ENCODE results near the gene VPS52.
"Not testable (repeated sequence)": the region's sequence is repeated elsewhere in the genome, so short reads cannot be mapped to it uniquely, and the experiment has no call there.

VPS52 gene

DNA sequence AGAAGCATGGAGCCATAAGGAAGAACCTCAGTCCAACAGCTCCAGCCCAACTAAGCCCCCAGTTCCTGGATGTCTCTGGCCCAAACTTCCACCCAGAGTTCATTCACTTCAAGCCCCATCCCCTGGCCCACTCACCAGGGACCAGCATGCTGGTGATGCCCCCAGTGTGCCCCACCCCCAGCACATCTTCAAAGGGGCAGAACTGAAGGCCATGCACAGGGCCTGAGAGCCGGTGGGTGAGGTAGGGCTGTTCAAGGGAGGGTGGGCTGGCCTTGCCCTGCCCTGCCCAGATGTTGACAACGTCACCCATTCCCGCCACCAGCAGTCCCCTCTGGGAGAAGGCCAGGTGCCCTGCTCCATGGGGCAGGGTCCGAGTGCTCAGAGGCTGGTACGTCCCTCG lies 8.9 kb upstream of the VPS52 start:
- DNase-seq, result no peak

DNA sequence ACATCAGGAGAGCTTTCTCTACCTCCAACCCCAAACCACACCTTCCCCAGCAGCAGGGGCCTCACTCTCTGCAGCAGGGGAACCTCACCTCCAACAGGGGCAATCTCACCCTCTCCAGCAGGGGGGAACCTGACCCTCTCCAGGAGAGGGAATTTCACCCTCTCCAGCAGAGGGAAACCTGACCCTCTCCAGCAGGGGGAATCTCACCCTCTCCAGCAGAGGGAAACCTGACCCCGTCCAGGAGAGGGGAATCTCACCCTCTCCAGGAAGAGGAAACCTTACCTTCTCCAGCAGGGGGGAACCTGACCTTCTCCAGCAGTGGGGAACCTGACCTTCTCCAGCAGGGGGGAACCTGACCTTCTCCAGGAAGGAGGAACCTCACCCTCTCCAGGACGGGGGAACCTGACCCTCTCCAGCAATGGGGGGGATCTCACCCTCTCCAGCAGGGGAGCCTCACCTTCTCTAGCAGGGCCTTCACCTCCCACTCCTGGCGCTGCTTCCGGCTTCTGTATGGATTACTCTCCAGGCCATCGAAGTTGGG lies 8.4 kb upstream of the VPS52 start:
- peak; percentile 48 to 71 (median 60) for DNase-seq

DNA sequence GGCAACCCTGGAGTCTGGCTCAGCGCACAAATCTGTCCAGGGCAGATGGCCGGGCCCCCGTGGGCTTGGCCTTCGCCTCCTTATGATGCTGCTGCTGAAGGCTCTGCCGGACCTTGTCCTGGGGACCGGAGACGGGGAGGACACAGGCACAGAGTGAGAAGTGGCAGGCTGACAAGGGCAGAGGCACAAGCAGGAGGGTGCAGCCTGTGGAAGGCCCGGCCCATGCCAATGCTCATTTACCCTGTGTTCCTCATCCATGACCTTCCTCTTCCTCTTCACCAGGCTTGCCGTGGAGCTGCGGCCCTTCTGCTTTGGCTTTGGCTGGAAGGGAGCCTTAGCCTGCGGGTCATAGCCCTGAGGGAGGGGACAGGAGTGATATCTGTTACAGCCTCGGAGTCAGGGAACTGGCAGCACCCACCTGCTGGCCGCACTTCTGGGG lies 7.6 kb upstream of the VPS52 start:
- peak in 3 of 4 experiments; percentile 17 to 58 (median 54) for DNase-seq

DNA sequence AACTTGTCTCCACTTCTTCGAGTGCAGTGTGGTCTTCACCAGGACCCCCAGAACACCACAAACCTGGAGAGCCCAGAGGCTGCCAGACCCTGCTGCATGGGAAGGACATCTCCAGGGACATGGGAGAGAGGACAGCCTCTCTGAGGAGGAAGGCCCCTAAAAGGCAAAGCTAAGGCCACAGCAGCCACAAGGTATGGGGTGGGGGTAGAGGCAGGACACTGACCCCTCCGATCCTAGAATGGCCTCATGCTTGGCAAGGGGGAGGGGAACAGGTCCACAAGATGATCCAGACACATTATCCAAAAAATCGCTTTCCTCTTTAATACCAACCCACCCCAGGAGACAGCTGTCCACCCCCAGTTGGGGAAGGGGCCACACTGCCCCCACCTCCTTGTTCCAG lies 7.1 kb upstream of the VPS52 start:
- DNase-seq, result no peak

DNA sequence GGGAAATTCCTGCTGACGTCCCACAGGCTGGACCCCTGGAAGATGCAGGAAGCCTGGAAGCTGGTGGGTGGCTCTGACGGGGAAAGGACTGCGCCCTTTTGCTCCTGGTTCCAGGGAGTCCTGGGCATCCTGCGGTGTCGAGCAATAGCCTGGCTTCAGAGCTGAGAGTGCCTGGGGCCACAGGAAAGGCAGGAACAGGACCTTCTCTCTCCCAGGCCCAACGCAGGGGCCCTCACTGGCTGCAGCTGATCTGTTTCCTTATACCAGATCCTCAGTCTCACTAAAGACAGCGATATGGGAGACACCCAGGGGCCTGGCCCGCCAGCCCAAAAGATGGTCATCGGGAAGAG lies 6.7 kb upstream of the VPS52 start:
- no peak for DNase-seq

DNA sequence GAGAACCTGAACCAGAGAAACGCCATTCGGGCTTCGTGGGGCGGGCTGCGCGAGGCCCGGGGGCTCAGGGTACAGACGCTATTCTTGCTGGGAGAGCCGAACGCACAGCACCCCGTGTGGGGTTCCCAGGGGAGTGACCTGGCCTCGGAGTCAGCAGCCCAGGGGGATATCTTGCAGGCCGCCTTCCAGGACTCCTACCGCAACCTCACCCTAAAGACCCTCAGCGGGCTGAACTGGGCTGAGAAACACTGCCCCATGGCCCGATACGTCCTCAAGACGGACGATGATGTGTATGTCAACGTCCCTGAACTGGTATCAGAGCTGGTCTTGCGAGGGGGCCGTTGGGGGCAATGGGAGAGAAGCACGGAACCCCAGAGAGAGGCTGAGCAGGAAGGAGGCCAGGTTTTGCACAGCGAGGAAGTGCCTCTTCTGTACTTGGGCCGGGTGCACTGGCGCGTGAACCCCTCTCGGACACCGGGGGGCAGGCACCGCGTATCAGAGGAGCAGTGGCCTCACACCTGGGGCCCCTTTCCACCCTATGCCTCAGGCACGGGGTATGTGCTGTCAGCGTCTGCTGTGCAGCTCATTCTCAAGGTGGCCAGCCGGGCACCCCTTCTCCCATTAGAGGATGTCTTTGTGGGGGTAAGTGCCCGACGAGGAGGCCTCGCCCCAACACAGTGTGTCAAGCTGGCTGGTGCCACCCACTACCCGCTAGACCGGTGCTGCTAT lies 6.2 kb upstream of the VPS52 start:
- peak in 2 of 4 experiments; percentile 20 to 30 for DNase-seq

DNA sequence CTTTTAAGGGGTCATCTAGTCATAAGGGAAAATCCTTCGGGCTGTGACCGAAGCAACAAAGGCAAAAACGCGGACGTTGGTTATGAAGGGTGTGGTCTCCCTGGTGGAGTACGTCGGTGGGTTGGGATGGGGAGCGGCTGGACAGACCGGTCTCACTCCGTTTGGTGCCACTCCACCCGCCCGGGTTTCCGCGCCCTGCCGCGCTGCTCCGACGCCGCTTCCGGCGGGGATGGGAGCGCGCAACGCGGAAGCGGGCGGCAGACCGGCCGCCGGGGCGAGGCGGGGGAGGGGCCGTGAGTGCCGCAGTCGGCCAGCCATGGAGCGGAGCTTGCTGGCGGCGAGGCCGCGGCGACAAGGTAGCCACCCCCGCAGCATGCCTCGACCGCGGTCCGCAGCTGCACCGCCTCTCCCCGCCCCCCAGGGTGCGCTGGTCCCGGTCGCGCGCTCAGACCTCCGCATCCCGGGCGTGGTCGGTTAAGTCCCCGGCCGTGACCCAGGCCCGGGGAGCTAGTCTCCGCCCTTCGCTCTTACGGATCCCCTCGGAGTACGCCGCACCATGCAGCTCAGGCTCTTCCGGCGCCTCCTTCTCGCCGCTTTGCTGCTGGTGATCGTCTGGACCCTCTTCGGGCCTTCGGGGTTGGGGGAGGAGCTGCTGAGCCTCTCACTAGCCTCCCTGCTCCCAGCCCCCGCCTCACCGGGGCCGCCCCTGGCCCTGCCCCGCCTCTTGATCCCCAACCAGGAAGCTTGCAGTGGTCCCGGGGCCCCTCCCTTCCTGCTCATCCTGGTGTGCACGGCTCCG lies 5.4 kb upstream of the VPS52 start, which contains the start of gene B3GALT4:
Gene B3GALT4, plus strand, starts transcription at position 260 of the 799 bp plus-strand sequence. Its CDS starts 297 bp downstream, at position 557.
- DNase-seq, result peak; percentile 77 to 91 (median 84)

DNA sequence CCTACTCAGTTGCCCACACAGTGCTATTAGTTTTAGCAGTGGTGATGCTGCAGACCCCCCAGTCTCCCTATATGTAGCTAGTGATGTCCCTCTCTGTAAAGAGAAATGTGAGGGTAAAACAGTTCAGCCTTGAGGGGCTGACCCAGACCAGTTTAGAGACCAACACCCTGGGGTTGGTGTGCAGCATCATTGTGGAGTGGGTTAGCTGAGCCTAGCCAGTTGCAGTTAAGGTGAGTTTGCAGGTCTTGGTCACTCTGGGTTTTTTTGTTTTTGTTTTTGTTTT lies 4.8 kb upstream of the VPS52 start:
- no peak for DNase-seq

DNA sequence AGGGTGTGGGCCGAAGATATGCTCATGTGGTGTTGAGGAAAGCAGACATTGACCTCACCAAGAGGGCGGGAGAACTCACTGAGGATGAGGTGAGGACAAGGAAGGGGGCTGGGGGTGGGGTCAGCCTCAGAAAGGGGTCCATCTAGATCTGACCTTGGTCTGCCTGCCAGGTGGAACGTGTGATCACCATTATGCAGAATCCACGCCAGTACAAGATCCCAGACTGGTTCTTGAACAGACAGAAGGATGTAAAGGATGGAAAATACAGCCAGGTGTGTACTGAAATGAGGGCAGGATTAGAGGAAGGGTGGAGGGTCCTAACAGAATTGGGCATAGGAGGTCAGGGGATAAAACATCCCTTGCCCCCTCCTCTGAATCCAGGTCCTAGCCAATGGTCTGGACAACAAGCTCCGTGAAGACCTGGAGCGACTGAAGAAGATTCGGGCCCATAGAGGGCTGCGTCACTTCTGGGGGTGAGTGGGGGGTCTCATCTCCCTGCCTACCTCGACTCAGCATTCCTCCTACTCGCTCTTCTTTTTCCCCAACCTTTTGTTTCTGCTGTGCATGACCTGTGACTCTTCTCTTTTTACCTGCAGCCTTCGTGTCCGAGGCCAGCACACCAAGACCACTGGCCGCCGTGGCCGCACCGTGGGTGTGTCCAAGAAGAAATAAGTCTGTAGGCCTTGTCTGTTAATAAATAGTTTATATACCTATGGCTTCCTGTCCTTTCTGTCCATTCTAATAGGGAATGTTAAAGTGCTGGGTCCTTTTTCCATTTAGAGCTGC lies 4.3 kb upstream of the VPS52 start:
- DNase-seq, result not testable (repeated sequence)

DNA sequence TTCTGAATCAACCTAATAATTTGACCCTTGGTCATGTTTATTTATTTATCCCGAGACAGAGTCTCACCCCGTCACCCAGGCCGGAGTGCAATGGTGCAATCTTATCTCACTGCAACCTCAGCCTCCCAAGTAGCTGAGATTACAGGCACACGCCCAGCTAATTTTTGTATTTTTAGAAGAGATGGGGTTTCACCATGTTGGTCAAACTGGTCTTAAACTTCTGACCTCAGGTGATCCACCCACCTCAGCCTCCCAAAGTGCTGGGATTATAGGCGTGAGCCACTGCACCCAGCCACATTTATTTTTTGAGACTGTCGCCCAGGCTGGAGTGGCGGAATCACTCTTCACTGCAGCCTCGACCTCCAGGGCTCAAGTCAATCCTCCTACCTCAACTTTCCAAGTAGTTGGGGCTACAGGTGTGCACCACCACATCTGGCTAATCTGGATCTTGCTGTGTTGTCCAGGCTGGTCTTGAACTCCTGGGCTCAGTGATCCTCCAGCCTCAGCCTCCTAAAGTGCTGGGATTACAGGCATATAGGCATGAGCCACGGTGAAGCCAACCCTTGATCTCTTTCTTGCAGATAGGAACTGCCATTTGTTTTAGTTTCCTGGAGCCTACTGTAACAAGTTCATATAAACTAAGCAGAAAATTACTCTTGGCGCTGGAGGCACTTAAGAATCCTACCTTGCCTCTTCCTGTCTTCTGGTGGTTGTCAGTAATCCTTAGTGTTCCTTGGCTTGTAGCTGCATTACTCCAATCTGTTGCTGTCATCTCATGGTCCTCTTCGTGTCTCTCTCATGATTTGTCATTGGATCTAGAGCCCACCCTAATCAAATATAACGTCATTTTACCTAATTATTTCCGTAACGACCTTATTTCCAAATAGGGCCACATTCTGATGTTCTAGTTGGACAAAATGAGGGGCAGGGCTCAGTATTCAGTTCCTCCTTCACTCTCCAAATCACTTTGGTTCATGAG lies 2.5 kb upstream of the VPS52 start:
- DNase-seq, result no peak

DNA sequence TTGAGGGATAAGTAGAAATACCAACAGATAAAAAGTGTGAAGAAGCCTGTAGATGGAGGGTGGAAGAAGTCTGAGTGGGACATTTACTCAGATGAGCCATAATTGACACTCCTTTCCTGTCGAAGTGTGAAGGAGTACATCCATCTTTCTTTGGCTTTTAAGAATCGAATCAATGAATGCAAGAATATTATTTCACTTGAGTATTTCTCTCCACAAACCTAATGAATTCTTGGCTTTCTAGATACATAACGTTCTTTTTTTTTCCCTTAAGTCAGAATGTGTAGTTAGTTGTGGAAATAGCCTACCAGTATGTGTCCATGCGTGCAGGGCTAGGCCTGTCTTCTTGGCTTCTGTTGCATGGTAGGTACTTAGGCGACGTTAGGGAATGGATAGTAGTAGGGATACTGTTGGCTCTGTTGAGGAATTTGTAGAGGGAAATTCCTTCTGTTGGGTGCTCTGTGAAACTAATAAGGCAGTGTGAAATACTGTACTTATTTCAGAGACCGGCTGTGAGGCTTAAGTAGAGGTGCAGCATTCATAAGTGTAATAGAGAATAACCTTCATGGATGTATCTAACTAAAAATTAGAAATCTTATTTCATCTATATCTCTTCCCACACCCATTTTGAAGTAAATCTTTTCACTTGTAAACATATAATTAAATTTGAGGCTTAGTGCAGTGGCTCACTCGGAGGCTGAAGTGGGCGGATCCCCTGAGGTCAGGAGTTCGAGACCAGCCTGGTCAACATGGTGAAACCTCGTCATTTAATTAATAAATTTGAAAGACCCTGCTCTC lies 1.6 kb upstream of the VPS52 start:
- no peak for DNase-seq

DNA sequence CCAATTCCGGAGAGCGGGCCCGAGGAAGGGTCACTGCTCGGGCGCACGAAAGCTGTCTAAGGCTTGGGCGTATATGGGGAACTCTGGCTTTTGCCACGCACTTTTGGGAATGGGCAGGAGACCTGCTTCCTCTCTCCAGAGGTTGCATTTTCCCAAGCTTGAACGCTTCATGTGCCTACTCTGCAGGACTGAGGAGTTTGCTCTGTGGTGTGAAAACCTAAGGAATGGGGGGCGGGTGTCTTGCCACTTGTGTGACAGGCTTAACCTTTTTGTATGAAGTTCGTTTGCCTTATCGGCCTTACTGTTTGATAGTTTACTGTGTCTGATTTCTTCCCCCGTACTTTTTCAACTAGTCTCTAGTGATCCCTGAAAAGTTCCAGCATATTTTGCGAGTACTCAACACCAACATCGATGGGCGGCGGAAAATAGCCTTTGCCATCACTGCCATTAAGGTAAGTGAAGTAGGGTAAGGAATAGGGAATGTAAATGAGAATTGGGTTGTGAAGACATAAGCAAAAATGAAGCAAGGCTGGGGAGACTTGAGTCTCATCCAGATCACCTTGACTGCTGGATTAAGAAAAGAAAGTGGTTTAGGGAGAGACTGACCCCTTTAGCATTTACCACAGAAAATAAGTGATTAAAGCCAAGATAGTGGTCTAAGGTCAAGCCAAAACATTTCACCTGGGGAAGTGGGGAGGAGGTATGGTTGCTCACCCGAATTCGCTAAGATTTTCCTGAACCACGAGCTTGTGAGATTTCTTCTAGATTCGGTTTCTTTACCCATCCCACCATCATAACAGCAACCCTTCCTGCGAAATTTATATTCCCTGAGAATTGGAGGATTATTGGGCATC lies 826 bp upstream of the VPS52 start:
- no peak for DNase-seq

DNA sequence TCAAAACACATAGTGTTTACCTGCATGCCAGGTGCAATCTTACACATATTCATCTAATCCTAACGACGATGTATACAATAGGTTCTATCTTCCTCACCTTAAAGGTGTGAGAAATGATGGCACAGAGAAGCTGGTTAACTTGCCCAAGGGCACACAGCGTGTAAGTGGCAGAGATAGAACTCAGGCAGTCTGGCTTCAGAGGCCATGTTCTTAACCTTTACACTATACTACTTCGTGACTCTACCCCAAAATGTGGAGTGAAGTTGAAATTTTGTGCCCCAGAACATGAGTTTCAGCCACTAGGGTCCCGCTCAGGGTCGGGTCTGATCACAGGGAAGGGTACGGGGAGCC lies 584 bp downstream of the VPS52 start:
- peak in 3 of 4 experiments; percentile 13 to 34 (median 13) for DNase-seq

DNA sequence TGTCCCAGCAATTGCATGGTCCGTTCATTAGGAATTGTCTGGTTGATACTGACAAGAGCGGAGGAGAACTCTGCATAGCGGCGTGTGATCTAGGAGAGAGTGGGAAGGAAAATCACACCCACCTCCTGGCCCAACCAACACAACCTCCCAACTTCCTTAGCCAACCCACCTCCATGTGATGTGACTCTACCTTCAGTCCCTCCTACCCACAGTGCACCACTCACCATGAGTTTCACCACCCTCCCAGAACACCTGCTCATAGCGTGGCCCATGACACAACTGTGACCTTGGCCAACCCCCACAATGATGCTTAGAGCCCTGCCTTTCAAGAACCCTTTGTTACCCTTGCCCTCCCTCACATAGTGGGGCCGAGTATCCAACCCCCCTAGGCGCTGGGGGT lies 7.7 kb downstream of the VPS52 start:
- DNase-seq, result no peak

DNA sequence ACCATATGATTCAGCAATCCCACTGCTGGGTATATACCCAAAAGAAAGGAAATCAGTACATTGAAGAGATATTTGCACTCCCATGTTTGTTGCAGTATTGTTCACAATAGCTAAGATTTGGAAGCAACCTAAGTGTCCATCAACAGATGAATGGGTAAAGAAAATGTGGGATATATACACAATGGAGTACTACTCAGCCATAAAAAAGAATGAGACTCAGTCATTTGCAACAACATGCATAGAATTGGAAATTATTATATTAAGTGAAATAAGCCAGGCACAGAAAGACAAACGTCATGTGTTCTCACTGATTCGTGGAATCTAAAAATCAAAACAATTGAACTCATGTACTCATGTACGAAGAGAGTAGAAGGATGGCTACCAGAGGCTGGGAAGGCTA lies 9.2 kb downstream of the VPS52 start:
- not testable (repeated sequence) for DNase-seq

DNA sequence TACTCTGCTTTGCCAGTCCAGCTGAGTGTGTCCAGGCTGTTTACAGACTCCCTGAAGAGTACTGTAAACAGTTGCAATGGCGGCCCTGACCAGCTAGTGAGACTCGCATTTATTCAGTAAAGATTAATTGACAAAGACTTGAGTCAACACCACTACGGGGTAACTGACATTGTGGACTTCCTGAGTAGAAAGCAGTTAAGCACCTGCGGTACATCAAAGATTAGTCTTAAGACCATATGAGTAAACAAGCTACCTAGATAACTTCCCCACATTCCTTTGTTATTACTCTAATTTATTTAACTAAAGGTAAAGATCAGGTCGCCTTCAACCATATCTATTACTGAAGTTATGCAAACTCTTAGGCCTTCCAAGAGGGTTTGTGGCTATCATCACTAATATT lies 12.6 kb downstream of the VPS52 start:
- DNase-seq, result no peak

DNA sequence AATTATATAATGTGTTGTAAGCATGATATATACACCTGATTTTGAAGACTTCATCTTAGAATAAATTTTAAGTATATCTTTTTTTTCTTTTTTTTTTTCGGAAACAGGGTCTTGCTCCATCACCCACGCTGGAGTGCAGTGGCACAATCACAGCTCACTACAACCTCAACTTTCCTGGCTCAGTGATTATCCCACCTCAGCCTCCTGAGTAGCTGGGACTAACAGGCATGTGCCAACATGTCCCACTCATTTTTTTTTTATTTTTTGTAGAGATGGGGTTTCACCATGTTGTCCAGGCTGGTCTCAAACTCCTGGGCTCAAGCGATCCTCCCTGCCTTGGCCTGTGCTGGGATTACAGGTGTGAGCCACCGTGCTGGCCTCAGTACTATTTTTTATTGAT lies 17.1 kb downstream of the VPS52 start:
- no peak for DNase-seq

DNA sequence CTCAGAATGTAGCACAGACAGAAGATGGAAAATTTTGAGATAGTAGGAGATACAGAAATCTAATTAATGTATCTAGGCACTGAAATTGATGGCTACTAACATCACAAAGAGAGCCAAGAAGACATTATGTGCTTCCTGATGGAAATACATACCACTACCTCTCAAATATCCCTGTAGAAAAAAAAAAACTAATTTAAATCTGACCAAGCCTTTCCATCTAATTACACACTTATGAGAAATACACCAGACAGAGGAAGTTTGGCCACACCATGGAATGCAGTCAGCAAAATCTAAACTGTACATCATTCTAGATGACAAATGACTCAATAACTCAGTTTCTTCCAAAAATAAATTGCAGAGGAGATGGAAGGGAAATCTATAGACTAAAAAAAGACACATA lies 18.9 kb downstream of the VPS52 start:
- peak in 3 of 4 experiments; percentile 24 to 55 (median 49) for DNase-seq

DNA sequence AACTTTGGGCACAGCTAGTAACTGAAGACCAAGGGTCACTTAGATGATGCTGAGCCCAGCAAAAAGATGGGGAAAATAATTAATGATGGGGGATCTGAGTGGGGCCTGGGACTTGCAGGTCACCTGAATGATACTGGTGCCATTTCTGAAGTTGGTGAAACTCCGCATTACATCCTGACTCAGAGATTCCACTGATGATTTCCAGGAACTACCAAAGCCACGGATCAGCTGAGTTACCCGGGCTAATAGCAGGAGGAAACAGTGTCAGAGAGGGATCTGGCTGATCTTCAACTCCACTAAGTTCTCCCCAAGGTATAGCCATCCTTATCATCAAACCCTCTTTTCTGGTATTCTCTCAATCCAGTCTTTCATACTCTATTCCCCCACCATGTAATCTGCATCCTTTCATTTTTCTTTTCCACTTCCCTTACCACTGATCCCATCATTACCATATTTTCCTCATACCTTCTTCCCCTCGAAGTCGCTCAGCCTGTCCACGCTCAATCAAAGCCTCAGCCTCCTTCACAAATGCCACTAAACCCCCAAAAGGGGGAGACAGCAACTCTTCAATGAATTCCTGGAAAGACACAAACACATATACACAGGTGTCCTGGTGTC lies 20.2 kb downstream of the VPS52 start:
- DNase-seq, result peak in 3 of 4 experiments; percentile 18 to 21 (median 20)

DNA sequence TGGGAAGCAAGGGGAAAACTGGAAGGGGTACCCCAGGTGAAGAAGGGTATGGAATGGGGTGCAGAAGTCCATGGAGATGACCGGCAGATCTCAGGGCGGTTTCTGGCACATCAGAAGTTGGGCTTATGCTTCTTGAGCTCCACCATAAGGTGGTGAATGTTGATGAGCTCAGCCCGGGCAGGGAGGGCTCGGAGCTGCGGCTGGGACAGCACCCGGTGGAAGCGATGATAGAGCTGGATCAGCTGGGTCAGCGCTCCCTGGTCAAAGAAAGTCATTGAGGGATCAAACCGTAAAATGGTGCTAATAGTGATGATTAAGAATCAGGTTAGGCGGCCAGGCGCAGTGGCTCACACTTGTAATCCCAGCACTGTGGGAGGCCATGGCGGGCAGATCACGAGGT lies 20.9 kb downstream of the VPS52 start:
- DNase-seq, result no peak
